RPMI7951 (cell line): ENCODE data around the gene LINC01488. TPM values are rescaled to one million over a fixed set of nuclear protein-coding genes. Genes with fewer than 3 reads are reported as not detected.

Source experiments
- DNase-seq: peaks from one replicate; pipeline ENCODE4 v3.0.0-alpha.2; 2012; ENCODE audit warnings: low read depth
- total RNA-seq: library from RNA; depleted of rRNA; stranded (reverse); fragments of >200 nt; shearing (Covaris generic); gene quantifications from 2 replicates; pipeline ENCODE4 v1.2.3, GENCODE V29; 2014; rRNA removed

LINC01488 gene
- not detected in 2 replicates for total RNA-seq

GRCh38 chr11:69481393-69481844, at the start of gene LINC01488:
TSS of gene LINC01488 (plus strand) at chr11:69481663.
- no peak for DNase-seq

DNA sequence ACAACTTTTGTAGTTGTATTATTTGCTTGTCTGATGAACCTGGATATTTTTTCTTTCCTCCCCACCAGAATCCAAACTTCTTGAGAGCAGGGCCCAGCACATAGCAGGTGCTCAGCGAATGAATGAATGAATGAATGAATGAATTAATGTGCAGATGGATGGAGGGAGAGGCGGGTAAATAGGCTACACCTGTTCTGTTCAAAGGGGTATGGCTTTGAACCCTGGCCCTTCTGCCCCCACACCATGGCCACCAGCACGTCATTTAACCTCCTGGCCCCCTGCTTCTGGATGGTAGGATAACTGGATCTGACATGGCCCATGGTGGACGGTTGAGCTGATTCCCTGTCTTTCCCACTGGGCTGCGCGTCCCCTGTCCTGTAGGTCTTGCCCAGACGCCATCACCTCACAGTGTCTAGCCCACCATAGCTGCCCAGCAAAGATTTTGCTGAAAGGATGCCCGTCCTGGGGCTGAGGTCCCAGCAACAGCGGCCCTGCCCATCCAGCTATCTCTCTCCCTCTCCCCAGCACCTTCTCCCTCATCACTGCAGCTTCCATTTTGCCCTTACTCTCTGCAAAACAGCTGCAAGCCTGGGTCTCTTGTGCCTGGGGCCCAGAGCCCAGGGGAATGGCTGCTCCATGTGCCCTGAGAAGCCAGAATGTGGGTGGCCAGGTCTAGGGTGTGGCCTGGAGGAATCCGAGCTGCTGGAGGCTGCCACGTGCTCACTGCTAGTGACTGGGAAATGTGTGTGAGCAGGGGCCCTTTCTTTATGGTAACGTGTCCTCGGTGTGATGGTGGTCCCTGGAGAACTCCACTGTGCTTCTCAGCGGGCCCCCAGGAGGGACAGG, 49.3 kb upstream of the LINC01488 start:
- DNase-seq: no peak

- DNase-seq: no peak
These were observed 47.7 kb upstream of the LINC01488 start for GRCh38 chr11:69433741-69434140.

DNA sequence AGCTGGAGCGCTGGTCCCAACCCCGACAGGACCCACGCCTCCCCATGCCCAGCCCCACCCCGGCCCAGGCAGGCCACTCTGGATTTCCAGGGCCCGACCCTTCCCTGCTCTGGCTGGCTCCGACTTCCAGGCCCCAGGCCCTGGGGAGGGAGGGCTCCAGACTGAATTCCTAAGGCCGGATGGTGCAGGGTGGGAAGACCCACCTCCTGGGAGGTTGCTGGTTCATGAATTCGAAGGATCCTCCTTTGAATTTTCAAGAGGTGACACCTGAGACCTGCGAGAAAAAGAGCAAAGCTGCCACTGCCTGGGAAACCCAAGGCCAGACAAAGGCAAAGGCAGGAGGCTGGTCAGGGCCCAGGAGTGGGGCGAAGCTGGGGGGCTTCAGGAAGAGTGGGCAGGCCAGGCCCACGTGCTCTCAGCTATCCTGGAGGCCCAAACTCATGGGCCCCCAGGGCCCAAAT, 47.0 kb upstream of the LINC01488 start:
- DNase-seq: no peak

- peak; percentile 87 for DNase-seq
These were observed 46.1 kb upstream of the LINC01488 start for GRCh38 chr11:69435161-69435986.

DNA sequence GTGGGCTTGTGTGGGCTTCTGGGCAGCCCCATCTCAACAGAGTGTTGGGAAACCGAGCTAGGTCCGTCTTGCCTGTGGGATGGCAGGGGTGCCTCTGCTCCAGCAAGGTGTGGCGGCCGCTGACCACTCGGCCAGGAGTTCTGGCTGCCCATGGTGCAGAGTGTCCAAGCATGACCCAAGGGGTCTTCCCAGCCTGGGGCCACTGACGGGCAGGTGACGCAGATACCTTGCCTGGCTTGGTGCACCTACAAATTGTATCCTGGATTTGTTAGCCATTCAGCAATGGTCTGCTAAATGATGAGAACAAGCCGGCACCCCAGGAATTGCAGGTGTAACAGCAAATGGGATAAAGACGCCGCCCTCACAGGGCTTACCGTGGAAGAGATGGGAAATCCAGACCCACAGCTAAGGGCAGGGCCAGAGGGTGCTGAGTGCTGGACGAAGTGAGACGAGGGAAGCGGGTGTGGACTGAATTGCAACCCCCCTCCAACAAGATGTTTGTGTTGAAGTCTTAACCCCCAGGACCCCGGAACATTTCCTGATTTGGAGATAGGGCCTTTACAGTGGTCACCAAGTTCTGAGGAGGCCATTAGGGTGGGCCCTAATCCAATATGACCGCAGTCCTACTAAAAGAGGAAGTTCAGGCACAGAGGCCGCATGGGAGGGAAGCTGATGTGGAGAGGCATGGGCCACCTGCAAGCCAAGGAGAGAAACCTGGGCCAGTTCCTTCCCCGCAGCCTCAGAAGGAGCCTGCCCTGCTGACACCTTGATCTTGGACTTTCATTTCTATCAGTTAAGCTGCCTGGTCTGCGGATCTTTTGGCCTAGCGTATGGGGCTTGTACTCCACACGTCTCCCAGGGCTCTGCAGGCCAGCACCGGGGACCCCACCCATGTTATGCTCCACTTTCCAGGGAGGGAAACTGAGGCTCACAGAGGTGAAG, 45.2 kb upstream of the LINC01488 start:
- DNase-seq: no peak

GRCh38 chr11:69437001-69437875, 44.2 kb upstream of the LINC01488 start:
- DNase-seq: peak; percentile 61

GRCh38 chr11:69437876-69438205, 43.6 kb upstream of the LINC01488 start:
- DNase-seq: no peak

DNA sequence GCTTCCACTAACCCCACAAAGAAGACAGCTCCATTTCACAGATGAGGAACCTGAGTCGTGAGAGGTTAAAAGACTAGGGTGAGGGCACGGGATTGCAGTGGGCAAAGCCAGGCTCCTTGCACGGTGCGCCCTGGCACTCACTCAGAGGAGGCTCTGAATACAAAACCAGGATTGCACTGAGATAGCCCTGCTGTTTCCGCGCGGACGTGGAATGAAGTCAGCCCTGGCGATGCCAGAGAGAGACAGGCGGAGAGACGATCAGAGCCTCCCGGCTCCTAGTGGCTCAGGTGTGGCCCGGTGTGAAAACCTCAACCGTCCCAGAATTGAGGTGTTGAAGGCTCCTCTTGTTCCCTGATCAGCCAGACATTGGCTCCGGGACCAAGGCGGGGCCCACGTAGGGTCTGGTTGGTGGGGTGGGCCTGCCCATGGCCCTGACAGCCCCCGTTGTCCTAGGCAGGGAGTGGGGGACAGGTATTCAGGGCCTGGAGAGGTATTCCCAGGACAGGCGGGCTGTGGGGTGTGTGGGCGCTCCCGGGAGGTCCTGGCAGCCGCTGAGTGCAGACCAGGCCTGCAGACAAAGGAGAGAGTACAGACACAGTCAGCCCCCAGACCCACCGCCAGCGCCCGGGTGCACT, 43.1 kb upstream of the LINC01488 start:
- no peak for DNase-seq

- DNase-seq: no peak
These were observed 42.3 kb upstream of the LINC01488 start for GRCh38 chr11:69439127-69439526.

- no peak for DNase-seq
These were observed 41.6 kb upstream of the LINC01488 start for GRCh38 chr11:69439651-69440464.

- DNase-seq: no peak
These were observed 40.6 kb upstream of the LINC01488 start for GRCh38 chr11:69440876-69441275.

DNA sequence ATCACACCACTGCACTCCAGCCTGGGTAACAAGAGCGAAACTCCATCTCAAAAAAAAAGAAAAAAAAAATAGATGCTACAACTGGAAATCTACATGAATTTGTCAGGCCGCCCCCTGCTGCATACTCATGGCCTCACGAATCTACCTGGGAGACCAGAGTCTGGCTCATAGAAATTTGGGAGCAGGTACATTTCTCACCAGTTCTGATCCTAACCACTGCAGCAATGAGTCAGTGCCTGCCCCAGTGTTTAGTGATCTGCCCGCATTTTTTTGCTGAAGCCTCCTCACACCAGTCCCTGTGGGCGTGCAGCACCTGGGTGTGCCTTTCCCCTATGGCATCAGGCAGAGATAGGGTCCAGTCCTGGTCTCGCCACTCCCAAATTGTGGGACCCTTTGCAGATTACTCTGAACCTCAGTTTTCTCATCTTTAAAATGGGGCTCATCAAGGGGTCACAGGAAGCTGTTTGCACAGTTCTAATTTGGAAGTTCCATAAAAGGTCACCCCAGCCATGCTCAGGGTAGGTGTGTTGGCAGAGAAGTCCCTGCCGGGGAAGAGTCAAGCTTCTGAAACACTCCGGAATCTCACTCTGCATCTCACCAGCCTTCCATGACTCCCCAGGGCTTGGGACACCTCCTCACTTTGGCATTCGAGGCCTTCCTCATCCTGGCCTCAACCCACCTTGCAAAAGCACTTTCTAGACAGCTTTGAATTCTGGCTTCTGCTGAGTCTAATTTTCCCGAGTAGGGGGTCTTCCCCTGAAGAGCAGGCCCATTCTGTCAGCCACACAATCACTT, 39.3 kb upstream of the LINC01488 start:
- peak; percentile 59 for DNase-seq

DNA sequence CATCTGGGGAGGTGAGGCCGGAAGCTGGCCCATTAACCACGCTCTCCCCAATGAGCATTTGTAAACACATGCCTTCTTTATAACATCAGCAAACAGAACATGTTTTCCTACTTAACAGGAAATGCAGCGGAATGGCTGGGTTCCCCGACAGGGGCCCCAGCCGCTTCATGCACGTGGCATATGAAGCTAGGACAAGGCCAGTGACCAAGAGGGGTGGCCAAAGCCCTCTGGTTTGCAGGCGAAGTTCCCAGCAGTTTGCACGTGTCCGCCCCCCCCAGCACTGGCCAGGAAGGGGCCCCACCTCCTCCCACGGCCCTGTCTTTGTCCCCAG, 38.7 kb upstream of the LINC01488 start:
- peak; percentile 90 for DNase-seq

GRCh38 chr11:69443138-69443967, 38.1 kb upstream of the LINC01488 start:
- peak; percentile 98 for DNase-seq

GRCh38 chr11:69443968-69444364, 37.5 kb upstream of the LINC01488 start:
- DNase-seq: peak; percentile 52

DNA sequence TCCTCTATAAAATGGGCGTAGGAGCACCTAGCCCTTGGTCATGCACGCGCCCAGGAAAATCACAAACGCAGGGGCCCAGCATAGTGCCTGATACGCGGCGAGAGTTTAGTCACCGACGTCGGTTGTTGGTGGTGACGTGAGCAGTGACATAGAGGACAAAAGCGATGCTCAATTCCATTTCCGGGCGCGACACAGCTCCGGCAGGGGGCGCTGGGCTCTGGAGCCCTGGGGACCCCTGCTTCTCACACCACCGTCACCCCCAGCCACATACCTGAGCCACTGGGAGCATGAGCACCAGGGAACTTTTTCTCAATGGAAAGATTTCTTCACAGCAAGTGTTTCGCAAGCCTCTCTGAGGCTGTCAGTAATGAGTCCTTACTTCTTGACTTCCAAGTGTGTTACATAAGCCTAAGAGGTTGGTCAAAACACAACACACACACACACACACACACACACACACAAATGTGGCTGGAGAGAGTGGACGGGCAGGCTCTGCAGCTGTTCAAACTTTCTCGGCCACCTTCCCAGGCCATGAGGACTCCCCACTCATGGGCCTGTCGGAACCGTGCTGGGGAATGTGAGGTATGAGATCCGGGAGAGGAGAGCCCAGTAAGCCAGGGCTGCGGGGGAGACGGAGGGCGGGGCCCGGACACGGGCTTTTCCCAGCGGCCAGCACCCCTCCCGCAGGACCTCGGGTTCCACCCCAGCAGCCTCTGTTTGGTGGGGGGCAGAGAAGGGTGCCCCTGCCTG, 36.9 kb upstream of the LINC01488 start:
- peak; percentile 83 for DNase-seq
